K562 (cell line): ENCODE measurements around the gene SRPK2. TPM values are rescaled to one million over a fixed set of nuclear protein-coding genes. Genes with fewer than 3 reads are reported as not detected.
A peak's percentile ranks its signal among the peaks of the same experiment; 100 is the strongest.

ENCODE experiments used
- ATAC-seq: fragments of 200-7000 bp; cut with Tn5 transposase; 3 replicates; pipeline ENCODE4 v1.9.1; 2020; ENCODE audit warnings: moderate library complexity
- BruUV-seq: library from RNA; stranded (reverse); fragments of 400-500 nt; replicated peaks from 2 replicates; lab custom pipeline; 2021; lab: Mats Ljungman, UMichigan
- CTCF ChIA-PET: fragments of 300-600 bp; formaldehyde crosslinking; extraction: SDS; loops from one replicate; lab custom pipeline; 2021; ENCODE audit warnings: low intra/inter-chr PET ratio; lab: Yijun Ruan, JAX
- POLR2A ChIA-PET: fragments of 300-600, 350-650 bp; sonication (Branson Sonifier 250); formaldehyde crosslinking; extraction: SDS; loops from one replicate; lab custom pipeline; 2021; ENCODE audit warnings: antibody characterized with exemption, inconsistent platforms; lab: Yijun Ruan, JAX
- DNase-seq, 4 experiments: peaks; one replicate each; pipeline versions ENCODE4 v3.0.0 to v3.0.0-alpha.2; 2011 to 2018; ENCODE audit warnings: low spot score in 3 of 4, mixed read lengths in 3 of 4; ENCODE audit errors: extremely low read depth in 1 of 4
- FAIRE-seq: peaks from 2 replicates; lab custom pipeline; 2011; peaks lifted over from hg19 to GRCh38; lab: Jason Lieb, UNC
- H2AFZ ChIP-seq: 2 replicates; pipeline ENCODE4 v1.6.0; 2011; ENCODE audit warnings: low read depth, low read length, control low read depth, inconsistent platforms
- H3K27ac ChIP-seq: fragments of 200-600 bp; 3 replicates; pipeline ENCODE4 v1.8.0; 2011; ENCODE audit warnings: low read depth, mild to moderate bottlenecking, control low read depth, inconsistent platforms, low read length, moderate library complexity, mixed read lengths; ENCODE audit errors: extremely low read depth
- H3K27me3 ChIP-seq, 2 experiments: fragments of 300-600 bp in 1 of 2; 2 replicates in 1 of 2; 3 replicates in 1 of 2; pipeline versions ENCODE4 v1.6.0 to v1.8.0; 2011; ENCODE audit warnings: inconsistent platforms in 2 of 2, low read length in 2 of 2, mild to moderate bottlenecking in 1 of 2, mixed read lengths in 1 of 2, moderate library complexity in 1 of 2; ENCODE audit not compliant: control insufficient read depth in 2 of 2, insufficient read depth in 2 of 2
- H3K36me3 ChIP-seq: fragments of 300-600 bp; 3 replicates; pipeline ENCODE4 v1.8.0; 2011; ENCODE audit warnings: mild to moderate bottlenecking, low read length, inconsistent platforms; ENCODE audit not compliant: control insufficient read depth, insufficient read depth
- H3K4me1 ChIP-seq, 2 experiments: fragments of 200-600 bp in 1 of 2; replicated peaks in 1 of 2; 2 replicates in 1 of 2; 3 replicates in 1 of 2; pipeline versions ENCODE4 v1.5.1 to v1.8.0; 2011; ENCODE audit warnings: inconsistent platforms in 2 of 2, low read length in 2 of 2, mild to moderate bottlenecking in 1 of 2, mixed read lengths in 1 of 2, moderate library complexity in 1 of 2; ENCODE audit not compliant: control insufficient read depth in 2 of 2, insufficient read depth in 2 of 2
- H3K4me2 ChIP-seq: 2 replicates; pipeline ENCODE4 v1.6.1; 2011; ENCODE audit warnings: low read length, control low read depth, inconsistent platforms, mixed read lengths; ENCODE audit not compliant: insufficient read depth
- H3K4me3 ChIP-seq: fragments of 200-600 bp; sonication (generic), shearing (Covaris generic); 2 replicates; pipeline ENCODE4 v1.5.1; 2016; ENCODE audit warnings: control low read depth, inconsistent platforms
- H3K79me2 ChIP-seq: fragments of 200-600 bp; 3 replicates; pipeline ENCODE4 v1.8.0; 2011; ENCODE audit warnings: low read length, inconsistent platforms; ENCODE audit not compliant: control insufficient read depth, insufficient read depth
- H3K9ac ChIP-seq, 2 experiments: 2 replicates each; pipeline versions ENCODE4 v1.6.0 to v1.6.1; 2011; ENCODE audit warnings: low read depth in 2 of 2, low read length in 2 of 2, control low read depth in 1 of 2, inconsistent platforms in 1 of 2, mild to moderate bottlenecking in 1 of 2, mixed read lengths in 1 of 2; ENCODE audit not compliant: insufficient read depth in 1 of 2
- H3K9me1 ChIP-seq: one replicate; pipeline ENCODE4 v1.6.0; 2011; ENCODE audit warnings: inconsistent platforms, mild to moderate bottlenecking, low read length, moderate library complexity; ENCODE audit not compliant: control insufficient read depth, insufficient read depth
- H3K9me3 ChIP-seq: replicated peaks from 2 replicates; pipeline ENCODE4 v1.5.1; 2011; ENCODE audit warnings: low read depth, low read length, inconsistent platforms; ENCODE audit not compliant: control insufficient read depth, insufficient read depth
- H4K20me1 ChIP-seq: replicated peaks from 2 replicates; pipeline ENCODE4 v1.6.1; 2011; ENCODE audit warnings: low read length, inconsistent platforms, mixed read lengths; ENCODE audit not compliant: control insufficient read depth, insufficient read depth
- POLR2G ChIP-seq: fragments of 200-400 bp; formaldehyde crosslinking; IDR thresholded peaks from 2 replicates; pipeline ENCODE4 v1.6.1; 2017; ENCODE audit warnings: low read depth, mild to moderate bottlenecking, antibody characterized with exemption, low read length, moderate library complexity
- PRPF4 ChIP-seq: fragments of 200-400 bp; formaldehyde crosslinking; IDR thresholded peaks from one replicate; pipeline ENCODE4 v1.6.1; 2017; ENCODE audit warnings: low read length, low read depth, mild to moderate bottlenecking; ENCODE audit not compliant: insufficient read depth, poor library complexity, severe bottlenecking
- WGBS: fragments of 100-300 bp; shearing (Covaris generic); methylation state at CpG from one replicate; pipeline ENCODE4 v1.1.6; 2016; ENCODE audit warnings: low coverage, mixed read lengths; ENCODE audit not compliant: insufficient coverage; ENCODE audit errors: missing lambda C conversion rate; 5-methylcytosine and 5-hydroxymethylcytosine counted together
- in situ Hi-C: fragments of 300-500 bp; cut with MboI; formaldehyde crosslinking; loops from 4 replicates; pipeline ENCODE4 v1.15.0; 2018; ENCODE audit warnings: inconsistent platforms, mixed read lengths
- intact Hi-C: fragments of 100-400 bp; cut with micrococcal nuclease; formaldehyde crosslinking; loops from 2 replicates; pipeline ENCODE4 v1.14.2; 2022
- polyA plus RNA-seq, 8 experiments: library from polyadenylated mRNA; depleted of rRNA in 4 of 8; stranded (reverse) in 5 of 8; unstranded in 3 of 8; fragments of >200 nt; fragmentation: Nextera tagmentation in 2 of 8; fragmentation: Illumina TruSeq in 1 of 8; extraction: Ambion mirVana in 2 of 8; extraction: Trizol in 1 of 8; gene quantifications; 2 replicates each; pipeline versions ENCODE4 v1.2.1 to v1.2.3, GENCODE V29; 2011 to 2014; ENCODE audit warnings: inconsistent platforms in 1 of 8, missing spikeins in 1 of 8
- total RNA-seq, 7 experiments: library from RNA; depleted of rRNA in 6 of 7; stranded (reverse); fragments of >200 nt in 6 of 7; fragmentation: Illumina TruSeq in 2 of 7; extraction: Trizol in 2 of 7; gene quantifications; 2 replicates each; pipeline versions ENCODE4 v1.2.1 to v1.2.3, GENCODE V29; 2011 to 2021; ENCODE audit warnings: low replicate concordance in 1 of 7
- TF ChIP-seq, protein P1 (sequence below): sonication (generic); formaldehyde crosslinking; IDR thresholded peaks from 2 replicates; pipeline ENCODE4 v1.8.1; 2023; ENCODE audit warnings: mild to moderate bottlenecking, missing genetic modification reagents
- TF ChIP-seq, protein P2 (sequence below): fragments of 450-650 bp; IDR thresholded peaks from 2 replicates; pipeline ENCODE4 v1.6.1; 2014; ENCODE audit warnings: low read depth, mild to moderate bottlenecking, moderate library complexity, borderline replicate concordance

The SRPK2 gene
- total and polyA plus RNA-seq, 9 of the 15 experiments (the other 6 are each of a cell fraction or from before 2014, with no cell fraction given): 21.5 to 44.7 (median 33.3) TPM

DNA sequence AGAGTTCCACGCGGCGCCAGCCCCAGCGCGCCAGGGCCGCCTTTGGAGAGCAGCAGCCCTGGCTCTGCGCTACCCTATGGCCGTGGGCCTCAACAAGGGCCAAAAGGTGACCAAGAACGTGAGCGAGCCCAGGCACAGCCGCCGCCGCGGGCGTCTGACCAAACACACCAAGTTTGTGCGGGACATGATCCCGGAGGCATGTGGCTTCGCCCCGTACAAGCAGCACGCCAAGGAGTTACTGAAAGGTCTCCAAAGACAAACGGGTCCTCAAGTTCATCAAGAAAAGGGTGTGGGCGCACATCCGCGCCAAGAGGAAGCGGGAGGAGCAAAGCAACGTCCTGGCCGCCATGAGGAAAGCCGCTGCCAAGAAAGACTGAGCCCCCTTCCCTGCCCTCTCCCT lies 144.1 kb downstream of the SRPK2 start:
- DNase-seq (no peak), ATAC-seq (no peak)
- Histone ChIP-seq H3K9me1 (no peaks in the 10 kb centered on the region), H3K4me2 (no peak overlapping the region), H3K27ac (no peak overlapping the region), H4K20me1 (no peaks in the 10 kb centered on the region; the same call in 1 of the 2 replicates), H3K9me3 (no peaks in the 10 kb centered on the region)
- no TSS peak for BruUV-seq
- in situ Hi-C loops: no loop called here
- TF ChIP-seq PRPF4 (no peak), POLR2G (0 out of 2 replicates have a peak, but pooled peaks have one; percentile 16)
- TF ChIP-seq, protein P1, sequence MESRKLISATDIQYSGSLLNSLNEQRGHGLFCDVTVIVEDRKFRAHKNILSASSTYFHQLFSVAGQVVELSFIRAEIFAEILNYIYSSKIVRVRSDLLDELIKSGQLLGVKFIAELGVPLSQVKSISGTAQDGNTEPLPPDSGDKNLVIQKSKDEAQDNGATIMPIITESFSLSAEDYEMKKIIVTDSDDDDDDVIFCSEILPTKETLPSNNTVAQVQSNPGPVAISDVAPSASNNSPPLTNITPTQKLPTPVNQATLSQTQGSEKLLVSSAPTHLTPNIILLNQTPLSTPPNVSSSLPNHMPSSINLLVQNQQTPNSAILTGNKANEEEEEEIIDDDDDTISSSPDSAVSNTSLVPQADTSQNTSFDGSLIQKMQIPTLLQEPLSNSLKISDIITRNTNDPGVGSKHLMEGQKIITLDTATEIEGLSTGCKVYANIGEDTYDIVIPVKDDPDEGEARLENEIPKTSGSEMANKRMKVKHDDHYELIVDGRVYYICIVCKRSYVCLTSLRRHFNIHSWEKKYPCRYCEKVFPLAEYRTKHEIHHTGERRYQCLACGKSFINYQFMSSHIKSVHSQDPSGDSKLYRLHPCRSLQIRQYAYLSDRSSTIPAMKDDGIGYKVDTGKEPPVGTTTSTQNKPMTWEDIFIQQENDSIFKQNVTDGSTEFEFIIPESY (CRISPR knock-in tag): peak; percentile 72
- TF ChIP-seq, protein P2, sequence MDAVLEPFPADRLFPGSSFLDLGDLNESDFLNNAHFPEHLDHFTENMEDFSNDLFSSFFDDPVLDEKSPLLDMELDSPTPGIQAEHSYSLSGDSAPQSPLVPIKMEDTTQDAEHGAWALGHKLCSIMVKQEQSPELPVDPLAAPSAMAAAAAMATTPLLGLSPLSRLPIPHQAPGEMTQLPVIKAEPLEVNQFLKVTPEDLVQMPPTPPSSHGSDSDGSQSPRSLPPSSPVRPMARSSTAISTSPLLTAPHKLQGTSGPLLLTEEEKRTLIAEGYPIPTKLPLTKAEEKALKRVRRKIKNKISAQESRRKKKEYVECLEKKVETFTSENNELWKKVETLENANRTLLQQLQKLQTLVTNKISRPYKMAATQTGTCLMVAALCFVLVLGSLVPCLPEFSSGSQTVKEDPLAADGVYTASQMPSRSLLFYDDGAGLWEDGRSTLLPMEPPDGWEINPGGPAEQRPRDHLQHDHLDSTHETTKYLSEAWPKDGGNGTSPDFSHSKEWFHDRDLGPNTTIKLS: no peak
- TF ChIP-seq, all 486 proteins: peak for 2
- Histone ChIP-seq H3K4me1 (peaks cover 12 to 21% of the 10 kb centered on the region in 2 experiments; a peak in 4 of 5 replicates), H3K36me3 (no peaks in the 10 kb centered on the region), H3K79me2 (0 out of 3 replicates have a peak, but pooled peaks cover 5% of the 10 kb centered on the region), H2AFZ (no peak overlapping the region), H3K27me3 (no peaks in the 10 kb centered on the region), H3K9ac (peak overlapping the region in 1 of 2 experiments; percentile 26; a peak in 1 of 4 replicates), H3K4me3 (no peak overlapping the region)
- ChIA-PET CTCF (no interaction called here), POLR2A (no interaction called here)
- intact Hi-C loops: loop anchor here (10.0 kb wide), 1 partner anchor 60 kb away; no protein-coding TSS in a partner anchor
- WGBS: 91% methylated on average over 26 of the region's 28 CpGs
- no peak for FAIRE-seq
